Gastrocnemius medialis (tissue), 4 donors: Measurements from ENCODE around the gene CHEK2. TPM values are rescaled to one million over a fixed set of nuclear protein-coding genes. Genes with fewer than 3 reads are reported as not detected.

Source experiments
- ATAC-seq, 2 donors: fragments of 150-250 bp; one replicate each; pipeline ENCODE4 v1.9.1; 2016
- DNase-seq, 2 donors: peaks; one replicate each; pipeline ENCODE4 v3.0.0-alpha.2; 2019
- H3K27ac ChIP-seq, 4 donors: fragments of 200-600 bp; sonication (generic); 1 replicate in 1 of 4; 2 replicates in 3 of 4; pipeline ENCODE4 v1.5.1; 2016 to 2018; ENCODE audit warnings: mild to moderate bottlenecking in 2 of 4, moderate library complexity in 1 of 4
- H3K27me3 ChIP-seq, 3 donors: fragments of 200-600 bp; sonication (generic) in 2 of 3; 1 replicate in 1 of 3; 2 replicates in 2 of 3; pipeline versions ENCODE4 v1.5.1 to v1.6.0; 2016 to 2019; ENCODE audit warnings: mild to moderate bottlenecking in 1 of 3, moderate library complexity in 1 of 3
- H3K36me3 ChIP-seq, 2 donors: fragments of 200-600 bp; sonication (generic) in 1 of 2; one replicate each; pipeline ENCODE4 v1.5.1; 2017 to 2018
- H3K4me1 ChIP-seq, 2 donors: fragments of 200-600 bp; sonication (generic) in 1 of 2; one replicate each; pipeline ENCODE4 v1.5.1; 2016 to 2017; ENCODE audit warnings: mild to moderate bottlenecking in 2 of 2
- H3K4me3 ChIP-seq, 4 donors: fragments of 200-600 bp; sonication (generic) in 3 of 4; 1 replicate in 1 of 4; 2 replicates in 3 of 4; pipeline ENCODE4 v1.5.1; 2016 to 2019; ENCODE audit warnings: mild to moderate bottlenecking in 2 of 4
- H3K9me3 ChIP-seq, 3 donors: fragments of 200-600 bp; sonication (generic) in 2 of 3; 1 replicate in 1 of 3; 2 replicates in 2 of 3; pipeline ENCODE4 v1.5.1; 2016 to 2019
- CTCF ChIP-seq, 5 experiments: fragments of 450-650 bp in 3 of 5; fragments of 200-600 bp in 2 of 5; sonication (generic) in 2 of 5; IDR thresholded peaks in 4 of 5; conservative IDR thresholded peaks in 1 of 5; 1 replicate in 4 of 5; 2 replicates in 1 of 5; pipeline ENCODE4 v1.5.1; 2016 to 2019; ENCODE audit warnings: antibody characterized with exemption in 5 of 5, mild to moderate bottlenecking in 3 of 5, moderate library complexity in 3 of 5
- POLR2A ChIP-seq, 2 donors: fragments of 450-650 bp; IDR thresholded peaks; one replicate each; pipeline ENCODE4 v1.6.1; 2017; ENCODE audit warnings: antibody characterized with exemption in 2 of 2, mild to moderate bottlenecking in 2 of 2, moderate library complexity in 2 of 2
- in situ Hi-C, 4 donors: fragments of 200-750 bp; cut with MboI; loops; one replicate each; pipeline versions ENCODE4 v1.15.0 to v1.8.0; 2017; ENCODE audit warnings: low sequenced_read_pairs in 4 of 4
- intact Hi-C: fragments of 100-400 bp; cut with DNase I; formaldehyde crosslinking; loops from one replicate; pipeline ENCODE4 v1.15.1; 2023; ENCODE audit warnings: low total_unique reads
- total RNA-seq, 4 donors: library from RNA; depleted of rRNA; stranded (reverse); fragments of >200 nt; gene quantifications; one replicate each; pipeline versions ENCODE4 v1.1.0 to v1.2.3, GENCODE V29; 2016

The CHEK2 gene
- total RNA-seq, 4 donors from 2014 or later: 0.58 to 5.7 (median 3.7) TPM

GRCh38 chr22:28736301-28737155, 5.1 kb downstream of the CHEK2 start:
- in situ Hi-C loops (no loop called here), intact Hi-C loops (no loop called here)
- Histone ChIP-seq H3K9me3 (no peaks in the 10 kb centered on the region), H3K27me3 (no peaks in the 10 kb centered on the region), H3K4me3 (no peak overlapping the region), H3K27ac (no peak overlapping the region), H3K4me1 (peaks cover 4 to 5% of the 10 kb centered on the region in 2 donors), H3K36me3 (no peaks in the 10 kb centered on the region)
- DNase-seq (no peak), ATAC-seq (no peak)
- TF ChIP-seq POLR2A (IDR thresholded peaks at IDR 0.05): no peak
- no peak for TF ChIP-seq CTCF (IDR thresholded peaks at IDR 0.05 in 4 of 5, conservative IDR thresholded peaks at IDR 0.05 in 1 of 5)

GRCh38 chr22:28734393-28734792, 7.2 kb downstream of the CHEK2 start:
- Histone ChIP-seq H3K9me3 (no peaks in the 10 kb centered on the region), H3K27ac (no peak overlapping the region), H3K4me3 (no peak overlapping the region), H3K36me3 (no peaks in the 10 kb centered on the region), H3K27me3 (no peaks in the 10 kb centered on the region), H3K4me1 (no peaks in the 10 kb centered on the region)
- ATAC-seq (no peak), DNase-seq (no peak)
- intact Hi-C loops: no loop called here
- TF ChIP-seq CTCF (IDR thresholded peaks at IDR 0.05 in 4 of 5, conservative IDR thresholded peaks at IDR 0.05 in 1 of 5) (no peak), POLR2A (IDR thresholded peaks at IDR 0.05) (no peak)
- in situ Hi-C loops: no loop called here

GRCh38 chr22:28730179-28730578, 11.4 kb downstream of the CHEK2 start:
- no peaks in the 10 kb centered on the region for H3K4me1 ChIP-seq
- no peaks in the 10 kb centered on the region for H3K9me3 ChIP-seq
- no peaks in the 10 kb centered on the region for H3K27me3 ChIP-seq
- intact Hi-C loops (no loop called here), in situ Hi-C loops (no loop called here)
- DNase-seq (no peak), ATAC-seq (no peak)
- H3K4me3 ChIP-seq: no peak overlapping the region
- TF ChIP-seq POLR2A (IDR thresholded peaks at IDR 0.05) (no peak), CTCF (IDR thresholded peaks at IDR 0.05 in 4 of 5, conservative IDR thresholded peaks at IDR 0.05 in 1 of 5) (no peak)
- no peaks in the 10 kb centered on the region for H3K36me3 ChIP-seq
- H3K27ac ChIP-seq: no peak overlapping the region

GRCh38 chr22:28728621-28729313, 12.9 kb downstream of the CHEK2 start:
- intact Hi-C loops (no loop called here), in situ Hi-C loops (no loop called here)
- Histone ChIP-seq H3K27ac (no peak overlapping the region), H3K9me3 (no peaks in the 10 kb centered on the region), H3K36me3 (no peaks in the 10 kb centered on the region), H3K4me1 (no peaks in the 10 kb centered on the region), H3K4me3 (no peak overlapping the region), H3K27me3 (no peaks in the 10 kb centered on the region)
- no peak for ATAC-seq
- TF ChIP-seq CTCF (IDR thresholded peaks at IDR 0.05 in 4 of 5, conservative IDR thresholded peaks at IDR 0.05 in 1 of 5) (no peak), POLR2A (IDR thresholded peaks at IDR 0.05) (no peak)
- no peak for DNase-seq
